WTC11 (cell line): ENCODE results near the gene KRTAP5-1. TPM values are rescaled to one million over a fixed set of nuclear protein-coding genes. Genes with fewer than 3 reads are reported as not detected.

ENCODE experiments used
- ATAC-seq: fragments of 200-7000 bp; cut with Tn5 transposase; 2 replicates; pipeline ENCODE4 v1.10.0; 2021; ENCODE audit warnings: mild to moderate bottlenecking, moderate library complexity
- CTCF ChIA-PET: fragments of 300-600 bp; sonication (Branson Sonifier 250); formaldehyde crosslinking; loops from one replicate; lab custom pipeline; 2021; ENCODE audit warnings: antibody characterized with exemption; lab: Charles Lee
- POLR2A ChIA-PET: fragments of 350-600 bp; sonication (Branson Sonifier 250); formaldehyde crosslinking; loops from one replicate; lab custom pipeline; 2021; ENCODE audit warnings: antibody characterized with exemption; lab: Charles Lee
- DNase-seq: peaks from one replicate; pipeline ENCODE4 v3.0.0; 2021; ENCODE audit warnings: low spot score
- H3K27ac Mint-ChIP-seq: 2 replicates; pipeline ENCODE4 v1.8.0; 2021; ENCODE audit warnings: mixed read lengths
- H3K27me3 Mint-ChIP-seq: 2 replicates; pipeline ENCODE4 v1.8.0; 2021; ENCODE audit warnings: low read depth, mild to moderate bottlenecking, moderate library complexity, mixed read lengths
- H3K36me3 Mint-ChIP-seq: 2 replicates; pipeline ENCODE4 v1.8.0; 2021; ENCODE audit warnings: mixed read lengths
- H3K4me1 Mint-ChIP-seq: 2 replicates; pipeline ENCODE4 v1.8.0; 2022; ENCODE audit warnings: mixed read lengths
- H3K4me3 Mint-ChIP-seq: 2 replicates; pipeline ENCODE4 v1.8.0; 2021; ENCODE audit warnings: mild to moderate bottlenecking, moderate library complexity, mixed read lengths
- H3K9me3 Mint-ChIP-seq: 2 replicates; pipeline ENCODE4 v1.8.0; 2021; ENCODE audit warnings: mixed read lengths
- ARID4B ChIP-seq: sonication (generic); formaldehyde crosslinking; IDR thresholded peaks from 2 replicates; pipeline ENCODE4 v1.8.0; 2023; ENCODE audit warnings: missing genetic modification reagents, mild to moderate bottlenecking, borderline replicate concordance
- ATF1 ChIP-seq: sonication (generic); formaldehyde crosslinking; IDR thresholded peaks from 2 replicates; pipeline ENCODE4 v1.8.1; 2023; ENCODE audit warnings: mild to moderate bottlenecking, moderate library complexity, missing genetic modification reagents
- ATF2 ChIP-seq: sonication (generic); formaldehyde crosslinking; IDR thresholded peaks from 2 replicates; pipeline ENCODE4 v1.8.1; 2022; ENCODE audit warnings: low read depth, missing genetic modification reagents, borderline replicate concordance
- ATF3 ChIP-seq: sonication (generic); formaldehyde crosslinking; conservative IDR thresholded peaks from 2 replicates; pipeline ENCODE4 v1.8.1; 2022; ENCODE audit warnings: mild to moderate bottlenecking, missing genetic modification reagents
- FOXK1 ChIP-seq: sonication (generic); formaldehyde crosslinking; IDR thresholded peaks from 2 replicates; pipeline ENCODE4 v1.8.0; 2022; ENCODE audit warnings: mild to moderate bottlenecking, moderate library complexity, missing genetic modification reagents
- GABPB1 ChIP-seq: sonication (generic); formaldehyde crosslinking; IDR thresholded peaks from 2 replicates; pipeline ENCODE4 v1.8.1; 2023; ENCODE audit warnings: mild to moderate bottlenecking, missing genetic modification reagents
- GRHL2 ChIP-seq: fragments of 250-450 bp; sonication (Bioruptor Pico); IDR thresholded peaks from 2 replicates; pipeline ENCODE4 v1.8.0; 2022; ENCODE audit warnings: mild to moderate bottlenecking, moderate library complexity; ENCODE audit not compliant: insufficient replicate concordance, severe bottlenecking
- IRF2 ChIP-seq: sonication (generic); formaldehyde crosslinking; IDR thresholded peaks from 2 replicates; pipeline ENCODE4 v1.8.0; 2022; ENCODE audit warnings: low read depth, missing genetic modification reagents, borderline replicate concordance
- NFE2L1 ChIP-seq: sonication (generic); formaldehyde crosslinking; IDR thresholded peaks from 2 replicates; pipeline ENCODE4 v1.8.1; 2023; ENCODE audit warnings: missing genetic modification reagents
- NR2C2 ChIP-seq: sonication (generic); formaldehyde crosslinking; IDR thresholded peaks from 2 replicates; pipeline ENCODE4 v1.8.0; 2022; ENCODE audit warnings: mild to moderate bottlenecking, missing genetic modification reagents
- OVOL2 ChIP-seq: fragments of 250-450 bp; sonication (Bioruptor Pico); IDR thresholded peaks from 2 replicates; pipeline ENCODE4 v1.9.0; 2021; ENCODE audit warnings: mild to moderate bottlenecking, borderline replicate concordance
- SP1 ChIP-seq: sonication (generic); formaldehyde crosslinking; conservative IDR thresholded peaks from 2 replicates; pipeline ENCODE4 v1.8.1; 2022; ENCODE audit warnings: missing genetic modification reagents
- TEAD4 ChIP-seq: sonication (generic); formaldehyde crosslinking; IDR thresholded peaks from 2 replicates; pipeline ENCODE4 v1.8.0; 2022; ENCODE audit warnings: mild to moderate bottlenecking, missing genetic modification reagents
- ZBTB43 ChIP-seq: sonication (generic); formaldehyde crosslinking; IDR thresholded peaks from 2 replicates; pipeline ENCODE4 v1.8.1; 2023; ENCODE audit warnings: mild to moderate bottlenecking, missing genetic modification reagents
- ZNF396 ChIP-seq: fragments of 250-450 bp; sonication (Bioruptor Pico); IDR thresholded peaks from 2 replicates; pipeline ENCODE4 v1.8.0; 2021; ENCODE audit warnings: mild to moderate bottlenecking, moderate library complexity, borderline replicate concordance
- ZNF416 ChIP-seq: fragments of 250-450 bp; sonication (Bioruptor Pico); IDR thresholded peaks from 2 replicates; pipeline ENCODE4 v1.9.0; 2021; ENCODE audit warnings: mild to moderate bottlenecking, inconsistent platforms
- total RNA-seq: library from RNA; stranded (reverse); gene quantifications from 3 replicates; pipeline ENCODE4 v1.2.3, GENCODE V29; 2021
- TF ChIP-seq, protein P1 (sequence below): sonication (generic); formaldehyde crosslinking; IDR thresholded peaks from 2 replicates; pipeline ENCODE4 v1.8.0; 2023; ENCODE audit warnings: missing genetic modification reagents
- TF ChIP-seq, protein P2 (sequence below): fragments of 250-450 bp; sonication (Bioruptor Pico); IDR thresholded peaks from 2 replicates; pipeline ENCODE4 v1.9.0; 2021; ENCODE audit warnings: mild to moderate bottlenecking
- TF ChIP-seq, protein P3 (sequence below): sonication (generic); formaldehyde crosslinking; IDR thresholded peaks from 2 replicates; pipeline ENCODE4 v1.8.0; 2022; ENCODE audit warnings: missing genetic modification reagents
- TF ChIP-seq, protein P4 (sequence below): sonication (generic); formaldehyde crosslinking; IDR thresholded peaks from 2 replicates; pipeline ENCODE4 v1.8.0; 2022; ENCODE audit warnings: mild to moderate bottlenecking, missing genetic modification reagents

KRTAP5-1 gene
- total RNA-seq, 1 experiment from 2014 or later: not detected

DNA sequence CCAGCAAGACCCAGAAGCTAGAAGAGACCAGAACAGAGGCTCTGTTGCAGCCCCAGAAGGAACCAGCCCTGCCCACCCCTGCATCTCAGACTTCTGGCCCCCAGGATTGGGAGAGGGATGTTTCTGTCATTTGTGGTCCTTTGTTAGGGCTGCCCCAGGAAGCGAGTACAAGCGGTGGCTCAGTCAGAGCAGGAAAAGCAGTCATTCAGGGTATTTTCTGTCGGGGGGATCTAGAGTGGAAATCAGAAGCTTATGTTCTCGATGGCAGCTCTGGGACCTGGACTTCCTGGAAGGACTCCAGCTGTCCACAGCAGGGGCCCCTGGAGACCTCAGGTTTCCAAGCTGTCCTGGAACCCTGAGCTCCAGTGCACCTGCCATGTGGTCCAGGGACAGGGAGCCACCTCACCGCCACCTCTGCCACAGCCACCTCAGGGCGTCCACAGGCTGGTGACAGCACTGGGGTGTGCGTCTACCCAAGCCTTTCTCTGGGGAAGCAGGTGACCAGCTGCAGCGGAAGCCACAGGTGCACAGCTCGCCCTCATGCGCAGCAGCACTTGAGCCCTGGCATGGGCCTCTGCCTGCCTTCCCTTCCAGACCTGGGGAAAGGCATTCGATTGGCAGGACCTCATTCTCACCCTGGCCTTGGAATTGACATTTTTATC is 47.1 kb upstream of the KRTAP5-1 start:
- ATAC-seq (no peak), DNase-seq (no peak)
- H3K27ac Mint-ChIP-seq: no peak overlapping the region
- ChIA-PET POLR2A (no interaction called here), CTCF (interaction anchor here (0.5 to 5.1 kb wide), 6 partner anchors 7 to 181 kb away, joined by 3 to 45 read pairs (median 12); no protein-coding TSS in a partner anchor)
- TF ChIP-seq, protein P1, sequence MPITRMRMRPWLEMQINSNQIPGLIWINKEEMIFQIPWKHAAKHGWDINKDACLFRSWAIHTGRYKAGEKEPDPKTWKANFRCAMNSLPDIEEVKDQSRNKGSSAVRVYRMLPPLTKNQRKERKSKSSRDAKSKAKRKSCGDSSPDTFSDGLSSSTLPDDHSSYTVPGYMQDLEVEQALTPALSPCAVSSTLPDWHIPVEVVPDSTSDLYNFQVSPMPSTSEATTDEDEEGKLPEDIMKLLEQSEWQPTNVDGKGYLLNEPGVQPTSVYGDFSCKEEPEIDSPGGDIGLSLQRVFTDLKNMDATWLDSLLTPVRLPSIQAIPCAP (CRISPR knock-in tag): no peak
- TF ChIP-seq OVOL2 (CRISPR knock-in tag) (no peak), ATF2 (CRISPR knock-in tag) (no peak), NFE2L1 (CRISPR knock-in tag) (no peak), ATF3 (CRISPR knock-in tag) (no peak), SP1 (CRISPR knock-in tag) (no peak), ATF1 (CRISPR knock-in tag) (no peak), NR2C2 (CRISPR knock-in tag) (no peak), FOXK1 (no peak), GRHL2 (CRISPR knock-in tag) (no peak), GABPB1 (CRISPR knock-in tag) (no peak), TEAD4 (no peak)
- TF ChIP-seq, protein P2, sequence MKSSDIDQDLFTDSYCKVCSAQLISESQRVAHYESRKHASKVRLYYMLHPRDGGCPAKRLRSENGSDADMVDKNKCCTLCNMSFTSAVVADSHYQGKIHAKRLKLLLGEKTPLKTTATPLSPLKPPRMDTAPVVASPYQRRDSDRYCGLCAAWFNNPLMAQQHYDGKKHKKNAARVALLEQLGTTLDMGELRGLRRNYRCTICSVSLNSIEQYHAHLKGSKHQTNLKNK (CRISPR knock-in tag): no peak
- TF ChIP-seq, all 79 proteins: peak for 0
- H3K36me3 Mint-ChIP-seq: no peaks in the 10 kb centered on the region
- no peak overlapping the region for H3K4me3 Mint-ChIP-seq
- H3K4me1 Mint-ChIP-seq: peaks cover 9% of the 10 kb centered on the region
- no peaks in the 10 kb centered on the region for H3K9me3 Mint-ChIP-seq
- peaks cover 47% of the 10 kb centered on the region for H3K27me3 Mint-ChIP-seq

- Mint-ChIP-seq H3K4me3 (no peak overlapping the region), H3K27ac (no peak overlapping the region), H3K36me3 (no peaks in the 10 kb centered on the region), H3K4me1 (peaks cover 9% of the 10 kb centered on the region), H3K27me3 (peaks cover 50% of the 10 kb centered on the region), H3K9me3 (no peaks in the 10 kb centered on the region)
- ChIA-PET CTCF (interaction anchor here (1.0 to 8.5 kb wide), 9 partner anchors 8 to 521 kb away, joined by 3 to 102 read pairs (median 9); partner anchors contain the start of gene KRTAP5-2), POLR2A (no interaction called here)
- ATAC-seq (no peak), DNase-seq (no peak)
- TF ChIP-seq IRF2 (CRISPR knock-in tag) (no peak), ATF3 (CRISPR knock-in tag) (no peak), TEAD4 (no peak), ZNF396 (no peak), ZNF416 (CRISPR knock-in tag) (no peak), ZBTB43 (CRISPR knock-in tag) (no peak), ARID4B (CRISPR knock-in tag) (no peak)
- TF ChIP-seq, protein P3, sequence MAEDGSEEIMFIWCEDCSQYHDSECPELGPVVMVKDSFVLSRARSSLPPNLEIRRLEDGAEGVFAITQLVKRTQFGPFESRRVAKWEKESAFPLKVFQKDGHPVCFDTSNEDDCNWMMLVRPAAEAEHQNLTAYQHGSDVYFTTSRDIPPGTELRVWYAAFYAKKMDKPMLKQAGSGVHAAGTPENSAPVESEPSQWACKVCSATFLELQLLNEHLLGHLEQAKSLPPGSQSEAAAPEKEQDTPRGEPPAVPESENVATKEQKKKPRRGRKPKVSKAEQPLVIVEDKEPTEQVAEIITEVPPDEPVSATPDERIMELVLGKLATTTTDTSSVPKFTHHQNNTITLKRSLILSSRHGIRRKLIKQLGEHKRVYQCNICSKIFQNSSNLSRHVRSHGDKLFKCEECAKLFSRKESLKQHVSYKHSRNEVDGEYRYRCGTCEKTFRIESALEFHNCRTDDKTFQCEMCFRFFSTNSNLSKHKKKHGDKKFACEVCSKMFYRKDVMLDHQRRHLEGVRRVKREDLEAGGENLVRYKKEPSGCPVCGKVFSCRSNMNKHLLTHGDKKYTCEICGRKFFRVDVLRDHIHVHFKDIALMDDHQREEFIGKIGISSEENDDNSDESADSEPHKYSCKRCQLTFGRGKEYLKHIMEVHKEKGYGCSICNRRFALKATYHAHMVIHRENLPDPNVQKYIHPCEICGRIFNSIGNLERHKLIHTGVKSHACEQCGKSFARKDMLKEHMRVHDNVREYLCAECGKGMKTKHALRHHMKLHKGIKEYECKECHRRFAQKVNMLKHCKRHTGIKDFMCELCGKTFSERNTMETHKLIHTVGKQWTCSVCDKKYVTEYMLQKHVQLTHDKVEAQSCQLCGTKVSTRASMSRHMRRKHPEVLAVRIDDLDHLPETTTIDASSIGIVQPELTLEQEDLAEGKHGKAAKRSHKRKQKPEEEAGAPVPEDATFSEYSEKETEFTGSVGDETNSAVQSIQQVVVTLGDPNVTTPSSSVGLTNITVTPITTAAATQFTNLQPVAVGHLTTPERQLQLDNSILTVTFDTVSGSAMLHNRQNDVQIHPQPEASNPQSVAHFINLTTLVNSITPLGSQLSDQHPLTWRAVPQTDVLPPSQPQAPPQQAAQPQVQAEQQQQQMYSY (CRISPR knock-in tag): no peak
- TF ChIP-seq, protein P4, sequence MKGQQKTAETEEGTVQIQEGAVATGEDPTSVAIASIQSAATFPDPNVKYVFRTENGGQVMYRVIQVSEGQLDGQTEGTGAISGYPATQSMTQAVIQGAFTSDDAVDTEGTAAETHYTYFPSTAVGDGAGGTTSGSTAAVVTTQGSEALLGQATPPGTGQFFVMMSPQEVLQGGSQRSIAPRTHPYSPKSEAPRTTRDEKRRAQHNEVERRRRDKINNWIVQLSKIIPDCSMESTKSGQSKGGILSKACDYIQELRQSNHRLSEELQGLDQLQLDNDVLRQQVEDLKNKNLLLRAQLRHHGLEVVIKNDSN: no peak
Observed at GRCh38 chr11:1631066-1631568, 46.0 kb upstream of the KRTAP5-1 start.
